IMR-90 (cell line): Measurements from ENCODE around the gene BTNL8. TPM values are rescaled to one million over a fixed set of nuclear protein-coding genes. Genes with fewer than 3 reads are reported as not detected.
A peak's percentile ranks its signal among the peaks of the same experiment; 100 is the strongest.

Experiments used
- ATAC-seq: fragments of 200-7000 bp; cut with Tn5 transposase; 2 replicates; pipeline ENCODE4 v1.9.1; 2020; ENCODE audit warnings: low read depth, mild to moderate bottlenecking, moderate library complexity
- BruUV-seq: library from RNA; stranded (reverse); fragments of 400-500 nt; replicated peaks from 2 replicates; lab custom pipeline; 2021; lab: Mats Ljungman, UMichigan
- CTCF ChIA-PET: fragments of 300-600 bp; formaldehyde crosslinking; extraction: SDS; loops from one replicate; lab custom pipeline; 2021; ENCODE audit warnings: antibody characterized with exemption; lab: Yijun Ruan, JAX
- POLR2A ChIA-PET: fragments of 300-600 bp; sonication (Branson Sonifier 250); formaldehyde crosslinking; loops from one replicate; lab custom pipeline; 2022; ENCODE audit warnings: antibody characterized with exemption; ENCODE audit not compliant: unreplicated experiment; lab: Charles Lee
- DNase-seq: peaks from one replicate; pipeline ENCODE4 v3.0.0; 2013
- H2AFZ ChIP-seq: replicated peaks from 2 replicates; pipeline ENCODE3; 2013; ENCODE audit warnings: low read length, mild to moderate bottlenecking; ENCODE audit not compliant: poor library complexity
- H2AK5ac ChIP-seq: 2 replicates; pipeline ENCODE4 v1.6.1; 2013; ENCODE audit warnings: low read depth, low read length, inconsistent platforms
- H2AK9ac ChIP-seq: replicated peaks from 2 replicates; pipeline ENCODE3; 2013; ENCODE audit warnings: mild to moderate bottlenecking, low read depth, low read length, moderate library complexity; ENCODE audit not compliant: poor library complexity
- H2BK120ac ChIP-seq: 2 replicates; pipeline ENCODE4 v1.6.1; 2013; ENCODE audit warnings: low read depth, low read length, inconsistent platforms
- H2BK15ac ChIP-seq: 3 replicates; pipeline ENCODE4 v1.6.1; 2013; ENCODE audit warnings: low read depth, low read length, inconsistent platforms
- H2BK20ac ChIP-seq: 2 replicates; pipeline ENCODE4 v1.6.1; 2013; ENCODE audit warnings: low read depth, mild to moderate bottlenecking, inconsistent platforms, low read length, moderate library complexity
- H2BK5ac ChIP-seq: 2 replicates; pipeline ENCODE4 v1.6.1; 2013; ENCODE audit warnings: mild to moderate bottlenecking, low read depth, low read length, inconsistent platforms; ENCODE audit not compliant: poor library complexity, severe bottlenecking
- H3K14ac ChIP-seq: replicated peaks from 2 replicates; pipeline ENCODE4 v1.6.1; 2013; ENCODE audit warnings: low read depth, low read length, inconsistent platforms
- H3K18ac ChIP-seq: 2 replicates; pipeline ENCODE4 v1.6.1; 2013; ENCODE audit warnings: low read depth, low read length, control low read depth
- H3K23ac ChIP-seq: 2 replicates; pipeline ENCODE4 v1.6.1; 2013; ENCODE audit warnings: low read depth, low read length, inconsistent platforms
- H3K27ac ChIP-seq: 2 replicates; pipeline ENCODE4 v1.5.1; 2013; ENCODE audit warnings: mild to moderate bottlenecking, control low read depth, low read length; ENCODE audit not compliant: insufficient read depth
- H3K27me3 ChIP-seq: 2 replicates; pipeline ENCODE4 v1.6.1; 2013; ENCODE audit warnings: low read length; ENCODE audit not compliant: control insufficient read depth, insufficient read depth
- H3K36me3 ChIP-seq: 2 replicates; pipeline ENCODE4 v1.6.1; 2013; ENCODE audit warnings: low read length, mixed read lengths; ENCODE audit not compliant: control insufficient read depth, insufficient read depth
- H3K4ac ChIP-seq: 2 replicates; pipeline ENCODE4 v1.6.1; 2013; ENCODE audit warnings: low read depth, low read length, inconsistent platforms
- H3K4me1 ChIP-seq: 2 replicates; pipeline ENCODE4 v1.6.1; 2013; ENCODE audit warnings: low read length, mixed read lengths; ENCODE audit not compliant: control insufficient read depth, insufficient read depth
- H3K4me2 ChIP-seq: 2 replicates; pipeline ENCODE4 v1.6.1; 2013; ENCODE audit warnings: low read depth, mild to moderate bottlenecking, control low read depth, low read length, moderate library complexity
- H3K4me3 ChIP-seq: 2 replicates; pipeline ENCODE4 v1.5.1; 2013; ENCODE audit warnings: low read depth, mild to moderate bottlenecking, control low read depth, low read length, moderate library complexity; ENCODE audit not compliant: insufficient read depth
- H3K56ac ChIP-seq: 2 replicates; pipeline ENCODE4 v1.6.1; 2013; ENCODE audit warnings: low read length, inconsistent platforms; ENCODE audit not compliant: insufficient read depth; ENCODE audit errors: extremely low read depth
- H3K79me1 ChIP-seq, 2 experiments: 2 replicates each; pipeline ENCODE4 v1.6.1; 2013; ENCODE audit warnings: low read length in 2 of 2, inconsistent platforms in 1 of 2, low read depth in 1 of 2
- H3K9ac ChIP-seq: 2 replicates; pipeline ENCODE4 v1.6.1; 2013; ENCODE audit warnings: low read depth, low read length, control low read depth
- H3K9me1 ChIP-seq: 2 replicates; pipeline ENCODE4 v1.6.1; 2013; ENCODE audit warnings: low read length, inconsistent platforms; ENCODE audit not compliant: insufficient read depth
- H3K9me3 ChIP-seq: 2 replicates; pipeline ENCODE4 v1.6.1; 2013; ENCODE audit warnings: low read length; ENCODE audit not compliant: control insufficient read depth, insufficient read depth
- H4K20me1 ChIP-seq: 2 replicates; pipeline ENCODE4 v1.6.1; 2013; ENCODE audit warnings: low read length, inconsistent platforms; ENCODE audit not compliant: insufficient read depth
- H4K5ac ChIP-seq: 2 replicates; pipeline ENCODE4 v1.6.1; 2013; ENCODE audit warnings: mild to moderate bottlenecking, low read depth, low read length, control low read depth
- H4K8ac ChIP-seq, 2 experiments: 2 replicates each; pipeline ENCODE4 v1.6.1; 2013; ENCODE audit warnings: low read depth in 2 of 2, low read length in 2 of 2, control low read depth in 1 of 2, inconsistent platforms in 1 of 2
- H4K91ac ChIP-seq: 2 replicates; pipeline ENCODE4 v1.6.1; 2013; ENCODE audit warnings: low read depth, low read length, inconsistent platforms; ENCODE audit not compliant: insufficient read depth
- FOS ChIP-seq: fragments of 150-350 bp; IDR thresholded peaks from 2 replicates; pipeline ENCODE4 v1.6.1; 2016; ENCODE audit warnings: low read depth, low read length
- POLR2A ChIP-seq: IDR thresholded peaks from 2 replicates; pipeline ENCODE4 v1.6.1; 2012; ENCODE audit warnings: mild to moderate bottlenecking, low read depth, low read length
- WGBS, 2 experiments: methylation state at CpG; one replicate each; pipeline versions ENCODE4 v1.1.5 to v1.1.7; 2013; ENCODE audit warnings: missing lambda C conversion rate in 2 of 2; ENCODE audit not compliant: insufficient read length in 1 of 2; ENCODE audit errors: extremely low coverage in 2 of 2; 5-methylcytosine and 5-hydroxymethylcytosine counted together
- dilution Hi-C: fragments of 300-500 bp; cut with HindIII; formaldehyde crosslinking; loops from one replicate; pipeline ENCODE4 v1.14.3; 2018; ENCODE audit warnings: low sequenced_read_pairs; ENCODE audit not compliant: unreplicated experiment
- in situ Hi-C: fragments of 300-500 bp; cut with MboI; formaldehyde crosslinking; loops from 3 replicates; pipeline ENCODE4 v1.14.3; 2019; ENCODE audit warnings: low sequenced_read_pairs, inconsistent platforms, mixed read lengths
- intact Hi-C: fragments of 100-400 bp; cut with micrococcal nuclease; formaldehyde crosslinking; loops from 2 replicates; pipeline ENCODE4 v1.10.0; 2022
- polyA plus RNA-seq, 3 experiments: library from polyadenylated mRNA; depleted of rRNA; stranded (reverse); fragments of >200 nt; gene quantifications; 2 replicates each; pipeline ENCODE4 v1.2.3, GENCODE V29; 2012; ENCODE audit warnings: low replicate concordance in 1 of 3
- total RNA-seq: library from RNA; depleted of rRNA; stranded (reverse); fragments of >200 nt; gene quantifications from 2 replicates; pipeline ENCODE4 v1.2.3, GENCODE V29; 2012

BTNL8 gene
- total and polyA plus RNA-seq, 2 of the 4 experiments (the other 2 are of a cell fraction), result not detected

- Histone ChIP-seq H4K20me1 (no peaks in the 10 kb centered on the region), H3K9me3 (no peaks in the 10 kb centered on the region), H3K56ac (no peak overlapping the region), H3K4ac (no peak overlapping the region), H3K36me3 (peaks cover 4% of the 10 kb centered on the region), H2BK5ac (no peak overlapping the region), H4K8ac (no peak overlapping the region), H4K91ac (no peak overlapping the region), H2BK15ac (no peak overlapping the region), H3K9me1 (no peaks in the 10 kb centered on the region; the same call in 1 of the 2 replicates), H4K5ac (no peak overlapping the region), H3K79me1 (peaks cover 25 to 30% of the 10 kb centered on the region in 2 experiments), H3K27ac (no peak overlapping the region), H2BK20ac (no peak overlapping the region), H3K4me1 (no peaks in the 10 kb centered on the region), H3K23ac (no peak overlapping the region), H3K4me2 (no peak overlapping the region), H3K27me3 (no peaks in the 10 kb centered on the region; the same call in 1 of the 2 replicates), H3K4me3 (no peak overlapping the region), H2AK9ac (no peak overlapping the region), H3K14ac (no peak overlapping the region), H2AFZ (peak overlapping the region; percentile 80), H3K18ac (no peak overlapping the region), H2AK5ac (no peak overlapping the region), H2BK120ac (no peak overlapping the region), H3K9ac (no peak overlapping the region)
- ChIA-PET POLR2A (no interaction called here), CTCF (interaction anchor here (1.0 kb wide), 1 partner anchor 62 kb away, joined by 3 read pairs; no protein-coding TSS in a partner anchor)
- intact Hi-C loops, result loop anchor here (5.0 kb wide), 1 partner anchor 60 kb away; the partner anchor contains the start of gene MGAT1
- in situ Hi-C loops, result no loop called here
- BruUV-seq, result no TSS peak
- WGBS, 2 experiments, result 70% methylated on average over 2 of the region's 11 CpGs; no CpG with 5 or more reads in 1 of the 2 experiments
- dilution Hi-C loops, result no loop called here
- TF ChIP-seq POLR2A, result no peak
- TF ChIP-seq FOS, result no peak
- ATAC-seq, result no peak
- DNase-seq, result no peak
Measured at GRCh38 chr5:180862645-180863044, 36.3 kb upstream of the BTNL8 start.
